Measurements from ENCODE around the gene MMAA. TPM values are rescaled to one million over a fixed set of nuclear protein-coding genes. Genes with fewer than 3 reads are reported as not detected.
A peak's percentile ranks its signal among the peaks of the same experiment; 100 is the strongest.

MMAA gene
- total and polyA plus RNA-seq, 2 experiments from 2014 or later: 4.9 to 5.9 TPM

DNA sequence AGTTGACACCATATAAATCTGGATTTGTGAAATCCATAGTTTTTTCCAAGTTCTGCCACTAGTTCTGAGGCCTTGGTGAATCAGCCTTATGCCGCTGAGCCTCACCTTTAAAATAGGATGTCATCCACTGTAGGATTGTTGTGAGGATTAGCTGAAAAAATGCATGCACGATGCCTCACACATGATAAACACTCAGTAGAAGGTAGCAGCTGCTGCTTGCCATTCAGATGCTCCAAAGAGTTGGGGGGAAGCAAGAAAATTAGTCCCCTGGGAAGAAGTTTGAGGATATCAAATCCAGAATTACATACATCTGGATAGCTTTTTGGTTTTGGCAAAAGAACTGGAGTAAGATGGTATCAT is 7.4 kb downstream of the MMAA start:
- no peak for DNase-seq (ENCODE audit: low spot score)

DNA sequence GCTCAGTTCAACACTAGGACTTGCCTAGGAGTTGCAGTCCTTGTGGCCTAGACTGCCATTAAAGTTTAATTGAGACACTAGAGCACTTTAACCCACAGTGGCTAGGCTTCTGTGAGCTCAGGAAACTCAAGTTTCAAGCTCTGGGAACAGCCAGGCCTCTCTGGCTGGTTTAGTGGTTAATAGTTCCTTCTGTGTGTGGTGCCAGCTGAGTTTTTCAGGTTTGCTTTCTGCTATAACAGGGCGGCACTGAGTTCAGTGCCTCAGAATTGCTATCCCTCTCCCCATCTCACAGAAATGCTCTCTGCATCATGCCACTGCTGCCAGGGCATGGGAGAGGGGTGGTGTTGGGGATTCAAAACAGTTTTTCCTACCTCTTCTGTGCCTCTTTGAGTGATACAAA is 15.9 kb downstream of the MMAA start:
- H3K27ac Mint-ChIP-seq: no peak overlapping the region
- Histone ChIP-seq H3F3A (replicated peaks; ENCODE audit: low read depth) (no peaks in the 10 kb centered on the region; the same call in 1 of the 2 replicates), H3K36me3 (ENCODE audit: insufficient read depth) (no peaks in the 10 kb centered on the region; the same call in 1 of the 2 replicates), H4K20me1 (replicated peaks; ENCODE audit: insufficient read depth) (no peaks in the 10 kb centered on the region), H3K4me3 (no peak overlapping the region), H2AFZ (peak overlapping the region; percentile 43; the same call in 1 of the 2 replicates), H3K27ac (ENCODE audit: low read depth) (peak overlapping the region; percentile 67; the same call in 1 of the 2 replicates), H3K9me2 (ENCODE audit: insufficient read depth) (no peaks in the 10 kb centered on the region; the same call in 1 of the 2 replicates), H3K4me2 (no peak overlapping the region), H3K4me1 (ENCODE audit: insufficient read depth) (peaks cover 29% of the 10 kb centered on the region; the same call in 1 of the 2 replicates), H3K27me3 (ENCODE audit: insufficient read depth) (no peaks in the 10 kb centered on the region), H3K79me2 (replicated peaks; ENCODE audit: insufficient read depth) (no peaks in the 10 kb centered on the region)
- no peaks in the 10 kb centered on the region; the same call in 1 of the 3 replicates for H3K36me3 Mint-ChIP-seq (ENCODE audit: low read depth)
- H3K9me3 Mint-ChIP-seq: no peaks in the 10 kb centered on the region; the same call in 2 of the 3 replicates
- peaks cover 2% of the 10 kb centered on the region for H3K27me3 Mint-ChIP-seq (ENCODE audit: insufficient read depth, low read depth, poor library complexity)
- ATAC-seq (no peak), DNase-seq (ENCODE audit: low spot score) (no peak)
- peaks cover 25% of the 10 kb centered on the region for H3K4me1 Mint-ChIP-seq
- TF ChIP-seq NANOG (IDR thresholded peaks at IDR 0.05; ENCODE audit: borderline replicate concordance): no peak
- TF ChIP-seq EZH2 (IDR thresholded peaks at IDR 0.05; ENCODE audit: low read depth, unreplicated experiment): no peak
- TF ChIP-seq, protein P1, sequence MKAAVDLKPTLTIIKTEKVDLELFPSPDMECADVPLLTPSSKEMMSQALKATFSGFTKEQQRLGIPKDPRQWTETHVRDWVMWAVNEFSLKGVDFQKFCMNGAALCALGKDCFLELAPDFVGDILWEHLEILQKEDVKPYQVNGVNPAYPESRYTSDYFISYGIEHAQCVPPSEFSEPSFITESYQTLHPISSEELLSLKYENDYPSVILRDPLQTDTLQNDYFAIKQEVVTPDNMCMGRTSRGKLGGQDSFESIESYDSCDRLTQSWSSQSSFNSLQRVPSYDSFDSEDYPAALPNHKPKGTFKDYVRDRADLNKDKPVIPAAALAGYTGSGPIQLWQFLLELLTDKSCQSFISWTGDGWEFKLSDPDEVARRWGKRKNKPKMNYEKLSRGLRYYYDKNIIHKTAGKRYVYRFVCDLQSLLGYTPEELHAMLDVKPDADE (IDR thresholded peaks at IDR 0.05): no peak
- TF ChIP-seq, protein P2, sequence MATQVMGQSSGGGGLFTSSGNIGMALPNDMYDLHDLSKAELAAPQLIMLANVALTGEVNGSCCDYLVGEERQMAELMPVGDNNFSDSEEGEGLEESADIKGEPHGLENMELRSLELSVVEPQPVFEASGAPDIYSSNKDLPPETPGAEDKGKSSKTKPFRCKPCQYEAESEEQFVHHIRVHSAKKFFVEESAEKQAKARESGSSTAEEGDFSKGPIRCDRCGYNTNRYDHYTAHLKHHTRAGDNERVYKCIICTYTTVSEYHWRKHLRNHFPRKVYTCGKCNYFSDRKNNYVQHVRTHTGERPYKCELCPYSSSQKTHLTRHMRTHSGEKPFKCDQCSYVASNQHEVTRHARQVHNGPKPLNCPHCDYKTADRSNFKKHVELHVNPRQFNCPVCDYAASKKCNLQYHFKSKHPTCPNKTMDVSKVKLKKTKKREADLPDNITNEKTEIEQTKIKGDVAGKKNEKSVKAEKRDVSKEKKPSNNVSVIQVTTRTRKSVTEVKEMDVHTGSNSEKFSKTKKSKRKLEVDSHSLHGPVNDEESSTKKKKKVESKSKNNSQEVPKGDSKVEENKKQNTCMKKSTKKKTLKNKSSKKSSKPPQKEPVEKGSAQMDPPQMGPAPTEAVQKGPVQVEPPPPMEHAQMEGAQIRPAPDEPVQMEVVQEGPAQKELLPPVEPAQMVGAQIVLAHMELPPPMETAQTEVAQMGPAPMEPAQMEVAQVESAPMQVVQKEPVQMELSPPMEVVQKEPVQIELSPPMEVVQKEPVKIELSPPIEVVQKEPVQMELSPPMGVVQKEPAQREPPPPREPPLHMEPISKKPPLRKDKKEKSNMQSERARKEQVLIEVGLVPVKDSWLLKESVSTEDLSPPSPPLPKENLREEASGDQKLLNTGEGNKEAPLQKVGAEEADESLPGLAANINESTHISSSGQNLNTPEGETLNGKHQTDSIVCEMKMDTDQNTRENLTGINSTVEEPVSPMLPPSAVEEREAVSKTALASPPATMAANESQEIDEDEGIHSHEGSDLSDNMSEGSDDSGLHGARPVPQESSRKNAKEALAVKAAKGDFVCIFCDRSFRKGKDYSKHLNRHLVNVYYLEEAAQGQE (IDR thresholded peaks at IDR 0.05; ENCODE audit: unreplicated experiment): no peak
- TF ChIP-seq STAT1 (IDR thresholded peaks at IDR 0.05; ENCODE audit: unreplicated experiment): no peak
- TF ChIP-seq, protein P3, sequence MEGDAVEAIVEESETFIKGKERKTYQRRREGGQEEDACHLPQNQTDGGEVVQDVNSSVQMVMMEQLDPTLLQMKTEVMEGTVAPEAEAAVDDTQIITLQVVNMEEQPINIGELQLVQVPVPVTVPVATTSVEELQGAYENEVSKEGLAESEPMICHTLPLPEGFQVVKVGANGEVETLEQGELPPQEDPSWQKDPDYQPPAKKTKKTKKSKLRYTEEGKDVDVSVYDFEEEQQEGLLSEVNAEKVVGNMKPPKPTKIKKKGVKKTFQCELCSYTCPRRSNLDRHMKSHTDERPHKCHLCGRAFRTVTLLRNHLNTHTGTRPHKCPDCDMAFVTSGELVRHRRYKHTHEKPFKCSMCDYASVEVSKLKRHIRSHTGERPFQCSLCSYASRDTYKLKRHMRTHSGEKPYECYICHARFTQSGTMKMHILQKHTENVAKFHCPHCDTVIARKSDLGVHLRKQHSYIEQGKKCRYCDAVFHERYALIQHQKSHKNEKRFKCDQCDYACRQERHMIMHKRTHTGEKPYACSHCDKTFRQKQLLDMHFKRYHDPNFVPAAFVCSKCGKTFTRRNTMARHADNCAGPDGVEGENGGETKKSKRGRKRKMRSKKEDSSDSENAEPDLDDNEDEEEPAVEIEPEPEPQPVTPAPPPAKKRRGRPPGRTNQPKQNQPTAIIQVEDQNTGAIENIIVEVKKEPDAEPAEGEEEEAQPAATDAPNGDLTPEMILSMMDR (conservative IDR thresholded peaks at IDR 0.05; ENCODE audit: low read depth in 2 of 2): no peak
- TF ChIP-seq JUNB (IDR thresholded peaks at IDR 0.05; ENCODE audit: unreplicated experiment): no peak
- TF ChIP-seq CREB1 (CRISPR knock-in tag; IDR thresholded peaks at IDR 0.05; ENCODE audit: low read depth): no peak
- TF ChIP-seq ZNF331 (CRISPR knock-in tag; IDR thresholded peaks at IDR 0.05; ENCODE audit: low read depth): no peak
- H3K4me3 Mint-ChIP-seq: no peak overlapping the region

More for the DNA sequence above, 7.4 kb downstream of the MMAA start:
- Mint-ChIP-seq H3K4me3 (no peak overlapping the region), H3K27me3 (ENCODE audit: insufficient read depth, low read depth, poor library complexity) (no peaks in the 10 kb centered on the region), H3K4me1 (peaks cover 12% of the 10 kb centered on the region), H3K36me3 (ENCODE audit: low read depth) (peaks cover 13% of the 10 kb centered on the region), H3K9me3 (peaks cover 4% of the 10 kb centered on the region), H3K27ac (no peak overlapping the region)
- Histone ChIP-seq H3K4me3 (no peak overlapping the region), H3K36me3 (ENCODE audit: insufficient read depth) (no peaks in the 10 kb centered on the region; the same call in 1 of the 2 replicates), H3K27ac (ENCODE audit: low read depth) (no peak overlapping the region), H4K20me1 (replicated peaks; ENCODE audit: insufficient read depth) (no peaks in the 10 kb centered on the region), H3K9me2 (ENCODE audit: insufficient read depth) (peaks cover 11% of the 10 kb centered on the region; the same call in 1 of the 2 replicates), H3K4me2 (no peak overlapping the region), H2AFZ (no peak overlapping the region), H3K79me2 (replicated peaks; ENCODE audit: insufficient read depth) (no peaks in the 10 kb centered on the region), H3K27me3 (ENCODE audit: insufficient read depth) (no peaks in the 10 kb centered on the region), H3K4me1 (ENCODE audit: insufficient read depth) (no peaks in the 10 kb centered on the region; the same call in 1 of the 2 replicates), H3F3A (replicated peaks; ENCODE audit: low read depth) (no peaks in the 10 kb centered on the region)
- TF ChIP-seq EZH2 (IDR thresholded peaks at IDR 0.05; ENCODE audit: low read depth, unreplicated experiment): no peak
- no peak for TF ChIP-seq ZNF114 (CRISPR knock-in tag; IDR thresholded peaks at IDR 0.05)
- no peak for TF ChIP-seq JUNB (IDR thresholded peaks at IDR 0.05; ENCODE audit: unreplicated experiment)
- TF ChIP-seq EZH2phosphoT487 (IDR thresholded peaks at IDR 0.05; ENCODE audit: unreplicated experiment): no peak
- TF ChIP-seq CREB1 (CRISPR knock-in tag; IDR thresholded peaks at IDR 0.05; ENCODE audit: low read depth): no peak
- TF ChIP-seq, protein P3 (conservative IDR thresholded peaks at IDR 0.05; ENCODE audit: low read depth in 2 of 2): no peak
- TF ChIP-seq ZNF331 (CRISPR knock-in tag; IDR thresholded peaks at IDR 0.05; ENCODE audit: low read depth): no peak
- ATAC-seq: no peak

Data from GM23338 (cell line).